ENCODE results near the gene ELF4. TPM values are rescaled to one million over a fixed set of nuclear protein-coding genes. Genes with fewer than 3 reads are reported as not detected.

Gene ELF4
- total and polyA plus RNA-seq, 2 donors (not counting 1 experiment from before 2014, with no cell fraction given) = 9.9 to 13.7 TPM

DNA sequence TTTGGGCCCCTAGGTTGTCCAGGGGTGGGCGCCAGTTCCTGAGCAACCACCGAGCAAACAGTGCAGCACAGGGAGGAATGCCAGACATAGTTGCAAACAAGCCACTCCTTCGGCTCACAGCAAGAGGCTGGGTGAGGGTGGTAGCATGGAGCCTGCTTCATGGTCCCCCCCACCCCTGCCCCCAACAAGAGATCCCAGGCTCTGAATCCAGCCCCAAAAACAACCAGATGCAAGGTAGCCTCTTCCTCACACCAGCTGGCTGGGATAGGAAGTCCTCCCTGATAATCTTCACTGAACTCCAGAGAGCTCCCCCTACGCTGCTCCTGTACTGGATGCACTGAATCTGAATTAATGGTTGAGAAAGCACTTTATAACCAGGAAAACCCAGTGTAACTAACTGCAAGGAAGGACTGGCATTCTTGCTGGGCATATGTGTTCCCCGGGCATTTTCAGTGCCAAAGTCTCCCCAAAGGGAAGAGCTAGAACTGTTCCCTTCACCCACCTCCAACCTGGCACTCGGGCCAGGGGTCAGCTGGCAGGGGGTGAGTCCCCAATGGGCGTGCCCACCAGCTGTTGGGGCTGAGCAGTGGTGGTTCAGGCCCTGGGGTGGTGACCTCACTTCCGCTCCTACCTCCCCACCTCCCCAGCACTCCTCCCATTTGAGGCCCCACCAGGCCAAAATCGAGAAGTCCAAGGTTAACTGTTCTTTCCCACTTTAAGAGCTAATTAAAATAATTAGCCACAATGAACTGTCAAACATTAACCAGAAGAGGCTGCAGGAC is 1.5 kb downstream of the ELF4 start:
- Histone ChIP-seq H3K4me1 (ENCODE audit: control insufficient read depth, extremely low read depth, insufficient read depth, low read length) (no peaks in the 10 kb centered on the region), H3K4me2 (ENCODE audit: extremely low read depth, insufficient read depth, low read length) (peak overlapping the region; percentile 6), H3K27me3 (ENCODE audit: control insufficient read depth, insufficient read depth, low read length) (no peaks in the 10 kb centered on the region), H3K36me3 (ENCODE audit: control insufficient read depth, insufficient read depth, low read length) (no peaks in the 10 kb centered on the region), H3K9ac (ENCODE audit: insufficient read depth, low read length) (no peak overlapping the region), H3K79me2 (ENCODE audit: control insufficient read depth, insufficient read depth, low read length) (peaks cover 40% of the 10 kb centered on the region), H3K9me3 (ENCODE audit: control insufficient read depth, insufficient read depth, low read depth, low read length) (no peaks in the 10 kb centered on the region), H4K20me1 (ENCODE audit: control insufficient read depth, extremely low read depth, insufficient read depth, low read length) (no peaks in the 10 kb centered on the region), H3K27ac (ENCODE audit: insufficient read depth, low read length) (peak overlapping the region; percentile 82), H2AFZ (ENCODE audit: low read length) (no peak overlapping the region), H3K4me3 (replicated peaks in 1 of 4; ENCODE audit: control extremely low read depth in 1 of 4, insufficient read depth in 1 of 4, low read depth in 3 of 4, low read length in 4 of 4) (peak overlapping the region; percentile 46 to 69 (median 56))
- TF ChIP-seq, protein P1, sequence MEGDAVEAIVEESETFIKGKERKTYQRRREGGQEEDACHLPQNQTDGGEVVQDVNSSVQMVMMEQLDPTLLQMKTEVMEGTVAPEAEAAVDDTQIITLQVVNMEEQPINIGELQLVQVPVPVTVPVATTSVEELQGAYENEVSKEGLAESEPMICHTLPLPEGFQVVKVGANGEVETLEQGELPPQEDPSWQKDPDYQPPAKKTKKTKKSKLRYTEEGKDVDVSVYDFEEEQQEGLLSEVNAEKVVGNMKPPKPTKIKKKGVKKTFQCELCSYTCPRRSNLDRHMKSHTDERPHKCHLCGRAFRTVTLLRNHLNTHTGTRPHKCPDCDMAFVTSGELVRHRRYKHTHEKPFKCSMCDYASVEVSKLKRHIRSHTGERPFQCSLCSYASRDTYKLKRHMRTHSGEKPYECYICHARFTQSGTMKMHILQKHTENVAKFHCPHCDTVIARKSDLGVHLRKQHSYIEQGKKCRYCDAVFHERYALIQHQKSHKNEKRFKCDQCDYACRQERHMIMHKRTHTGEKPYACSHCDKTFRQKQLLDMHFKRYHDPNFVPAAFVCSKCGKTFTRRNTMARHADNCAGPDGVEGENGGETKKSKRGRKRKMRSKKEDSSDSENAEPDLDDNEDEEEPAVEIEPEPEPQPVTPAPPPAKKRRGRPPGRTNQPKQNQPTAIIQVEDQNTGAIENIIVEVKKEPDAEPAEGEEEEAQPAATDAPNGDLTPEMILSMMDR (conservative IDR thresholded peaks at IDR 0.05 in 1 of 2, IDR thresholded peaks at IDR 0.05 in 1 of 2; ENCODE audit: low read depth in 1 of 2, low read length in 2 of 2) = no peak
- no peak for TF ChIP-seq EZH2 (IDR thresholded peaks at IDR 0.05; ENCODE audit: low read length, missing control alignments)
- no peak for DNase-seq (ENCODE audit: low read depth in 2 of 2)

DNA sequence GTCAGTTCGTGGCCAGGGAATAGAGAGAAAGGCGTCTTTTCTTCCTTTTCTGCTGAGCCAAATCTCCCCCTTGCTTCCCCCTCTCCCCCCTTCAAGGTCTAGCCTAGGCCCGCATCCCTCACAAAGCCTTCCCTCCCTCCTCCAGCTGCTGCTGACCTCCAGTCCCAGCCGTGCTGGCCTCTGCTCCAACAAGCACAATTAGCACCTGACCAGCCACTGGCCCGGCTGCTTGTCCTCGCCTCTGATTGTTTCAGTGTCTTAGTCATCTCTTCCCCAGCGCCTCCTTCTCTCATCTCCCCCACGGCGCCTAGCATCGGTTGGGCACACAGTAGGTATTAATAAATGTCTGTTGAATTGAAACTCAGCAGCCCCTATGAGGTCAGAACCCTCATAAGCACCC is 4.2 kb downstream of the ELF4 start:
- Histone ChIP-seq H3K79me2 (ENCODE audit: control insufficient read depth, insufficient read depth, low read length) (peaks cover 45% of the 10 kb centered on the region), H4K20me1 (ENCODE audit: control insufficient read depth, extremely low read depth, insufficient read depth, low read length) (no peaks in the 10 kb centered on the region), H3K9me3 (ENCODE audit: control insufficient read depth, insufficient read depth, low read depth, low read length) (no peaks in the 10 kb centered on the region), H3K27ac (ENCODE audit: insufficient read depth, low read length) (no peak overlapping the region), H3K27me3 (ENCODE audit: control insufficient read depth, insufficient read depth, low read length) (no peaks in the 10 kb centered on the region), H3K9ac (ENCODE audit: insufficient read depth, low read length) (no peak overlapping the region), H3K4me2 (ENCODE audit: extremely low read depth, insufficient read depth, low read length) (no peak overlapping the region), H3K36me3 (ENCODE audit: control insufficient read depth, insufficient read depth, low read length) (no peaks in the 10 kb centered on the region), H3K4me1 (ENCODE audit: control insufficient read depth, extremely low read depth, insufficient read depth, low read length) (no peaks in the 10 kb centered on the region), H2AFZ (ENCODE audit: low read length) (no peak overlapping the region), H3K4me3 (replicated peaks in 1 of 4; ENCODE audit: control extremely low read depth in 1 of 4, insufficient read depth in 1 of 4, low read depth in 3 of 4, low read length in 4 of 4) (no peak overlapping the region)
- no peak for DNase-seq (ENCODE audit: low read depth in 2 of 2)
- no peak for TF ChIP-seq EZH2 (IDR thresholded peaks at IDR 0.05; ENCODE audit: low read length, missing control alignments)
- TF ChIP-seq, protein P1 (conservative IDR thresholded peaks at IDR 0.05 in 1 of 2, IDR thresholded peaks at IDR 0.05 in 1 of 2; ENCODE audit: low read depth in 1 of 2, low read length in 2 of 2) = no peak

DNA sequence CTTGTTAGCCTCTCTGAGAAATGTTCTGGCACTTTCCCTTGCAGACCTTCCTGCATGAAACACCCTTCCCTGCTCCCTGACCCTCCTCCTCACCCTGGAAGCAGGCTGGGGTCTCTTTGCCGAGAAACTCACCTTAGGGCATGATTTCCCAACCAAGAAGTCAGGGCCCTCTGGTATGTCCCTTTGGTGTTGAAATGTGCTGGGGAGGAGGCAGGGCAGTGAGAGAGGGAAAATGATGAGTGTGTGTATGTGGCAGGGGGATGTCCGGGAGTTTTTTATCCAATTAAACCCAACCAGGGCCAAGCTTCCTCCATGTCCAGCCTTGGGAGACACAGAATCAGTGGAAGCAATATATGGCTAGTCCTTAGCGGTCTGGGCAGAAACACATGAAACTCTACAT is 5.1 kb downstream of the ELF4 start:
- Histone ChIP-seq H3K27ac (ENCODE audit: insufficient read depth, low read length) (no peak overlapping the region), H2AFZ (ENCODE audit: low read length) (no peak overlapping the region), H3K4me1 (ENCODE audit: control insufficient read depth, extremely low read depth, insufficient read depth, low read length) (no peaks in the 10 kb centered on the region), H4K20me1 (ENCODE audit: control insufficient read depth, extremely low read depth, insufficient read depth, low read length) (no peaks in the 10 kb centered on the region), H3K9me3 (ENCODE audit: control insufficient read depth, insufficient read depth, low read depth, low read length) (no peaks in the 10 kb centered on the region), H3K4me3 (replicated peaks in 1 of 4; ENCODE audit: control extremely low read depth in 1 of 4, insufficient read depth in 1 of 4, low read depth in 3 of 4, low read length in 4 of 4) (no peak overlapping the region), H3K9ac (ENCODE audit: insufficient read depth, low read length) (no peak overlapping the region), H3K27me3 (ENCODE audit: control insufficient read depth, insufficient read depth, low read length) (no peaks in the 10 kb centered on the region), H3K36me3 (ENCODE audit: control insufficient read depth, insufficient read depth, low read length) (no peaks in the 10 kb centered on the region), H3K4me2 (ENCODE audit: extremely low read depth, insufficient read depth, low read length) (no peak overlapping the region), H3K79me2 (ENCODE audit: control insufficient read depth, insufficient read depth, low read length) (peaks cover 47% of the 10 kb centered on the region)
- TF ChIP-seq, protein P1 (conservative IDR thresholded peaks at IDR 0.05 in 1 of 2, IDR thresholded peaks at IDR 0.05 in 1 of 2; ENCODE audit: low read depth in 1 of 2, low read length in 2 of 2) = no peak
- TF ChIP-seq EZH2 (IDR thresholded peaks at IDR 0.05; ENCODE audit: low read length, missing control alignments) = no peak
- DNase-seq (ENCODE audit: low read depth in 2 of 2) = no peak
